ENCODE data around the gene CCL26. TPM values are rescaled to one million over a fixed set of nuclear protein-coding genes. Genes with fewer than 3 reads are reported as not detected.

The CCL26 gene
- total and polyA plus RNA-seq, 9 of the 15 experiments (the other 6 are each of a cell fraction or from before 2014, with no cell fraction given): 2.3 to 26.8 (median 8.4) TPM

DNA sequence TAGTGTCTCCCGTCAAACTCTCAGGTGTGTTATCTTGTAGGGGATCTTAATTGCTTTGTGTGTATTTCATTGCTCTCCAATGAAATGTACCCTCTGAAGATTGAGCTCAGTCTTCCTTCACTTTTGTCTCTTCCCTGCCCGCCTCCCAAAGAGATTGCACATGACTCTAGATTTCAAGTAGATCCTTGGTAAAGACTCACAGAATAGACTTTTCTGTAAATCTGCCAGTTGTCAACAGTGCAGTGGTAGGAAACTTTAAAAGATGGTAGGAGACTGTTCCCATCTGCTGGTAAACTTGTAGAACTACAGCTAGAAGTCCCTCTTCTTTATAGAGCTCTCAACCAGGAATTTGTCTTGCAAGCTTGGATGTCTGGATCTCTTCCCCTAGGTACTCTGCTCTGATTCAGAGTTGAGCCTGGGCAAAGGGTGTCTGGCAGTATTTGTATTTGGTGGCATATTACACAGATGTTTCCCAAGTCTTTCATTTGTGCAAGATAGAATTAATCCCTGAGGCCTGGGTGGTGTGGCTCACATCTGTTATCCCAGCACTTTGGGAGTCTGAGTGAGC lies 9.6 kb downstream of the CCL26 start (continued):
- TF ChIP-seq NCOA4 (IDR thresholded peaks at IDR 0.05; ENCODE audit: partially characterized antibody) (no peak), MAFK (IDR thresholded peaks at IDR 0.05; ENCODE audit: low read length) (no peak), ZNF766 (CRISPR knock-in tag; conservative IDR thresholded peaks at IDR 0.05) (peak; percentile 24; the same call in 1 of the 2 replicates), SIN3A (IDR thresholded peaks at IDR 0.05; ENCODE audit: borderline replicate concordance in 2 of 2, control insufficient read depth in 1 of 2, low read depth in 2 of 2, low read length in 2 of 2) (no peak), ZBTB8A (IDR thresholded peaks at IDR 0.05; ENCODE audit: partially characterized antibody) (no peak), ZNF274 (IDR thresholded peaks at IDR 0.05; ENCODE audit: borderline replicate concordance, low read depth, low read length) (no peak), ELF4 (CRISPR knock-in tag; IDR thresholded peaks at IDR 0.05) (no peak), RNF2 (IDR thresholded peaks at IDR 0.05) (no peak), MCM2 (IDR thresholded peaks at IDR 0.05; ENCODE audit: low read depth) (no peak), POLR2G (IDR thresholded peaks at IDR 0.05; ENCODE audit: low read depth, low read length) (no peak), MCM5 (IDR thresholded peaks at IDR 0.05; ENCODE audit: low read depth) (no peak), EHMT2 (IDR thresholded peaks at IDR 0.05) (no peak), SMAD3 (CRISPR knock-in tag; conservative IDR thresholded peaks at IDR 0.05) (no peak), EP300 (IDR thresholded peaks at IDR 0.05; ENCODE audit: low read length) (no peak), ZNF354B (CRISPR knock-in tag; IDR thresholded peaks at IDR 0.05) (no peak), ZNF589 (CRISPR knock-in tag; IDR thresholded peaks at IDR 0.05; ENCODE audit: low read depth) (no peak), ILF3 (IDR thresholded peaks at IDR 0.05; ENCODE audit: borderline replicate concordance) (no peak), HLTF (IDR thresholded peaks at IDR 0.05) (no peak), FOXA3 (CRISPR knock-in tag; conservative IDR thresholded peaks at IDR 0.05 in 1 of 2, IDR thresholded peaks at IDR 0.05 in 1 of 2) (peak; percentile 45 to 59; a peak in 1 of 4 replicates), RBM34 (IDR thresholded peaks at IDR 0.05; ENCODE audit: borderline replicate concordance, insufficient read depth, low read length) (no peak), MBD2 (IDR thresholded peaks at IDR 0.05; ENCODE audit: borderline replicate concordance, low read depth) (no peak)
- TF ChIP-seq, protein P1, sequence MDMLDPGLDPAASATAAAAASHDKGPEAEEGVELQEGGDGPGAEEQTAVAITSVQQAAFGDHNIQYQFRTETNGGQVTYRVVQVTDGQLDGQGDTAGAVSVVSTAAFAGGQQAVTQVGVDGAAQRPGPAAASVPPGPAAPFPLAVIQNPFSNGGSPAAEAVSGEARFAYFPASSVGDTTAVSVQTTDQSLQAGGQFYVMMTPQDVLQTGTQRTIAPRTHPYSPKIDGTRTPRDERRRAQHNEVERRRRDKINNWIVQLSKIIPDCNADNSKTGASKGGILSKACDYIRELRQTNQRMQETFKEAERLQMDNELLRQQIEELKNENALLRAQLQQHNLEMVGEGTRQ (CRISPR knock-in tag; IDR thresholded peaks at IDR 0.05): no peak
- TF ChIP-seq, protein P2, sequence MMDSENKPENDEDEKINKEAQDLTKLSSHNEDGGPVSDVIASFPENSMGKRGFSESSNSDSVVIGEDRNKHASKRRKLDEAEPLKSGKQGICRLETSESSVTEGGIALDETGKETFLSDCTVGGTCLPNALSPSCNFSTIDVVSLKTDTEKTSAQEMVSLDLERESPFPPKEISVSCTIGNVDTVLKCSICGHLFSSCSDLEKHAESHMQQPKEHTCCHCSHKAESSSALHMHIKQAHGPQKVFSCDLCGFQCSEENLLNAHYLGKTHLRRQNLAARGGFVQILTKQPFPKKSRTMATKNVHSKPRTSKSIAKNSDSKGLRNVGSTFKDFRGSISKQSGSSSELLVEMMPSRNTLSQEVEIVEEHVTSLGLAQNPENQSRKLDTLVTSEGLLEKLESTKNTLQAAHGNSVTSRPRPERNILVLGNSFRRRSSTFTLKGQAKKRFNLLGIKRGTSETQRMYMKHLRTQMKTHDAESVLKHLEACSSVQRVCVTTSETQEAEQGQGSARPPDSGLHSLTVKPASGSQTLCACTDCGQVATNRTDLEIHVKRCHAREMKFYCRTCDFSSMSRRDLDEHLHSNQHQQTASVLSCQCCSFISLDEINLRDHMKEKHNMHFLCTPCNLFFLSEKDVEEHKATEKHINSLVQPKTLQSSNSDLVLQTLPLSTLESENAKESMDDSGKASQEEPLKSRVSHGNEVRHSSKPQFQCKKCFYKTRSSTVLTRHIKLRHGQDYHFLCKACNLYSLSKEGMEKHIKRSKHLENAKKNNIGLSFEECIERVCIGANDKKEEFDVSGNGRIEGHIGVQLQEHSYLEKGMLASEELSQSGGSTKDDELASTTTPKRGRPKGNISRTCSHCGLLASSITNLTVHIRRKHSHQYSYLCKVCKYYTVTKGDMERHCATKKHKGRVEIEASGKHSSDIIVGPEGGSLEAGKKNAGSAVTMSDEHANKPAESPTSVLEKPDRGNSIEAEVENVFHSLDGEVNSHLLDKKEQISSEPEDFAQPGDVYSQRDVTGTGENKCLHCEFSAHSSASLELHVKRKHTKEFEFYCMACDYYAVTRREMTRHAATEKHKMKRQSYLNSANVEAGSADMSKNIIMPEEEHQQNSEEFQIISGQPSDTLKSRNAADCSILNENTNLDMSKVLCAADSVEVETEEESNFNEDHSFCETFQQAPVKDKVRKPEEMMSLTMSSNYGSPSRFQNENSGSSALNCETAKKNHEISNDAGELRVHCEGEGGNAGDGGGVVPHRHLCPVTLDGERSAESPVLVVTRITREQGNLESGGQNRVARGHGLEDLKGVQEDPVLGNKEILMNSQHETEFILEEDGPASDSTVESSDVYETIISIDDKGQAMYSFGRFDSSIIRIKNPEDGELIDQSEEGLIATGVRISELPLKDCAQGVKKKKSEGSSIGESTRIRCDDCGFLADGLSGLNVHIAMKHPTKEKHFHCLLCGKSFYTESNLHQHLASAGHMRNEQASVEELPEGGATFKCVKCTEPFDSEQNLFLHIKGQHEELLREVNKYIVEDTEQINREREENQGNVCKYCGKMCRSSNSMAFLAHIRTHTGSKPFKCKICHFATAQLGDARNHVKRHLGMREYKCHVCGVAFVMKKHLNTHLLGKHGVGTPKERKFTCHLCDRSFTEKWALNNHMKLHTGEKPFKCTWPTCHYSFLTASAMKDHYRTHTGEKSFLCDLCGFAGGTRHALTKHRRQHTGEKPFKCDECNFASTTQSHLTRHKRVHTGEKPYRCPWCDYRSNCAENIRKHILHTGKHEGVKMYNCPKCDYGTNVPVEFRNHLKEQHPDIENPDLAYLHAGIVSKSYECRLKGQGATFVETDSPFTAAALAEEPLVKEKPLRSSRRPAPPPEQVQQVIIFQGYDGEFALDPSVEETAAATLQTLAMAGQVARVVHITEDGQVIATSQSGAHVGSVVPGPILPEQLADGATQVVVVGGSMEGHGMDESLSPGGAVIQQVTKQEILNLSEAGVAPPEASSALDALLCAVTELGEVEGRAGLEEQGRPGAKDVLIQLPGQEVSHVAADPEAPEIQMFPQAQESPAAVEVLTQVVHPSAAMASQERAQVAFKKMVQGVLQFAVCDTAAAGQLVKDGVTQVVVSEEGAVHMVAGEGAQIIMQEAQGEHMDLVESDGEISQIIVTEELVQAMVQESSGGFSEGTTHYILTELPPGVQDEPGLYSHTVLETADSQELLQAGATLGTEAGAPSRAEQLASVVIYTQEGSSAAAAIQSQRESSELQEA (IDR thresholded peaks at IDR 0.05; ENCODE audit: low read depth): no peak
